Natural killer cell (primary cell): ENCODE data around the gene EMILIN1. TPM values are rescaled to one million over a fixed set of nuclear protein-coding genes. Genes with fewer than 3 reads are reported as not detected.

ENCODE experiments used
- ATAC-seq, 3 donors: fragments of 150-1000 bp in 2 of 3; fragments of 200-7000 bp in 1 of 3; cut with Tn5 transposase; 1 replicate in 1 of 3; 2 replicates in 2 of 3; pipeline ENCODE4 v1.10.0; 2021; ENCODE audit warnings: mild to moderate bottlenecking in 2 of 3, moderate library complexity in 2 of 3
- DNase-seq, 2 donors: peaks; one replicate each; pipeline versions ENCODE4 v3.0.0 to v3.0.0-alpha.2; 2013 to 2021; ENCODE audit warnings: mixed read lengths in 1 of 2
- H3K27ac ChIP-seq: one replicate; pipeline ENCODE4 v1.5.1; 2013; ENCODE audit warnings: mild to moderate bottlenecking, low read length
- H3K27me3 ChIP-seq: one replicate; pipeline ENCODE4 v1.6.1; 2013; ENCODE audit warnings: low read length; ENCODE audit not compliant: control insufficient read depth, insufficient read depth
- H3K36me3 ChIP-seq: one replicate; pipeline ENCODE4 v1.6.1; 2013; ENCODE audit warnings: low read length; ENCODE audit not compliant: control insufficient read depth, insufficient read depth
- H3K4me1 ChIP-seq: one replicate; pipeline ENCODE4 v1.6.1; 2013; ENCODE audit warnings: low read length; ENCODE audit not compliant: control insufficient read depth, insufficient read depth
- H3K4me3 ChIP-seq: one replicate; pipeline ENCODE4 v1.5.1; 2013; ENCODE audit warnings: low read length
- H3K9me3 ChIP-seq: one replicate; pipeline ENCODE4 v1.6.1; 2013; ENCODE audit warnings: low read length; ENCODE audit not compliant: control insufficient read depth, insufficient read depth
- H3K27ac Mint-ChIP-seq, 2 donors: one replicate each; pipeline ENCODE4 v1.8.0; 2022; ENCODE audit warnings: mild to moderate bottlenecking in 2 of 2, mixed read lengths in 2 of 2, moderate library complexity in 1 of 2
- H3K27me3 Mint-ChIP-seq, 2 donors: one replicate each; pipeline ENCODE4 v1.8.0; 2022; ENCODE audit warnings: low read depth in 2 of 2, mixed read lengths in 2 of 2
- H3K36me3 Mint-ChIP-seq: one replicate; pipeline ENCODE4 v1.8.0; 2022; ENCODE audit warnings: mixed read lengths
- H3K4me1 Mint-ChIP-seq, 2 donors: one replicate each; pipeline ENCODE4 v1.8.0; 2022; ENCODE audit warnings: mixed read lengths in 2 of 2
- H3K4me3 Mint-ChIP-seq: one replicate; pipeline ENCODE4 v1.8.0; 2022; ENCODE audit warnings: mild to moderate bottlenecking, moderate library complexity, mixed read lengths
- H3K9me3 Mint-ChIP-seq, 2 donors: one replicate each; pipeline ENCODE4 v1.8.0; 2022; ENCODE audit warnings: mixed read lengths in 2 of 2
- WGBS: methylation state at CpG from one replicate; pipeline ENCODE4 v1.1.7; 2013; ENCODE audit warnings: missing lambda C conversion rate; ENCODE audit not compliant: insufficient coverage; 5-methylcytosine and 5-hydroxymethylcytosine counted together
- intact Hi-C: fragments of 100-400 bp; cut with micrococcal nuclease; formaldehyde crosslinking; loops from one replicate; pipeline ENCODE4 v1.14.2; 2022
- total RNA-seq, 4 donors: library from RNA; stranded (reverse); fragments of 120-200 nt in 1 of 4; gene quantifications; one replicate each; pipeline versions ENCODE4 v1.2.3 to v1.2.4, GENCODE V29; 2013 to 2022
- TF ChIP-seq, protein P1 (sequence below): fragments of 200-600 bp; IDR thresholded peaks from one replicate; pipeline ENCODE4 v1.8.0; 2022; ENCODE audit warnings: antibody characterized with exemption

The EMILIN1 gene
- total RNA-seq, 3 donors from 2014 or later (not counting 1 experiment from before 2014, with no cell fraction given), result 0.31 to 0.78 (median 0.41) TPM

DNA sequence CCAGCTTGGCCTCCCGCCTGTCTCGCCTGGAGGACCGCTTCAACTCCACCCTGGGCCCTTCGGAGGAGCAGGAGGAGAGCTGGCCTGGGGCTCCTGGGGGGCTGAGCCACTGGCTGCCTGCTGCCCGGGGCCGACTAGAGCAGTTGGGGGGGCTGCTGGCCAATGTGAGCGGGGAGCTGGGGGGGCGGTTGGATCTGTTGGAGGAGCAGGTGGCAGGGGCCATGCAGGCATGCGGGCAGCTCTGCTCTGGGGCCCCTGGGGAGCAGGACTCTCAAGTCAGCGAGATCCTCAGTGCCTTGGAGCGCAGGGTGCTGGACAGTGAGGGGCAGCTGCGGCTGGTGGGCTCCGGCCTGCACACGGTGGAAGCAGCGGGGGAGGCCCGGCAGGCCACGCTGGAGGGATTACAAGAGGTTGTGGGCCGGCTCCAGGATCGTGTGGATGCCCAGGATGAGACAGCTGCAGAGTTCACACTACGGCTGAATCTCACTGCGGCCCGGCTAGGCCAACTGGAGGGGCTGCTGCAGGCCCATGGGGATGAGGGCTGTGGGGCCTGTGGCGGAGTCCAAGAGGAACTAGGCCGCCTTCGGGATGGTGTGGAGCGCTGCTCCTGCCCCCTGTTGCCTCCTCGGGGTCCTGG is 4.5 kb downstream of the EMILIN1 start:
- Histone ChIP-seq H3K27me3 (no peaks in the 10 kb centered on the region), H3K4me1 (peaks cover 45% of the 10 kb centered on the region), H3K4me3 (no peak overlapping the region), H3K36me3 (no peaks in the 10 kb centered on the region), H3K9me3 (no peaks in the 10 kb centered on the region), H3K27ac (no peak overlapping the region)
- Mint-ChIP-seq H3K4me1 (peaks cover 29 to 45% of the 10 kb centered on the region in 2 donors), H3K4me3 (no peak overlapping the region), H3K27me3 (no peaks in the 10 kb centered on the region), H3K27ac (no peak overlapping the region), H3K9me3 (no peaks in the 10 kb centered on the region), H3K36me3 (no peaks in the 10 kb centered on the region)
- 97% methylated on average over 27 of the region's 27 CpGs for WGBS
- TF ChIP-seq, protein P1, sequence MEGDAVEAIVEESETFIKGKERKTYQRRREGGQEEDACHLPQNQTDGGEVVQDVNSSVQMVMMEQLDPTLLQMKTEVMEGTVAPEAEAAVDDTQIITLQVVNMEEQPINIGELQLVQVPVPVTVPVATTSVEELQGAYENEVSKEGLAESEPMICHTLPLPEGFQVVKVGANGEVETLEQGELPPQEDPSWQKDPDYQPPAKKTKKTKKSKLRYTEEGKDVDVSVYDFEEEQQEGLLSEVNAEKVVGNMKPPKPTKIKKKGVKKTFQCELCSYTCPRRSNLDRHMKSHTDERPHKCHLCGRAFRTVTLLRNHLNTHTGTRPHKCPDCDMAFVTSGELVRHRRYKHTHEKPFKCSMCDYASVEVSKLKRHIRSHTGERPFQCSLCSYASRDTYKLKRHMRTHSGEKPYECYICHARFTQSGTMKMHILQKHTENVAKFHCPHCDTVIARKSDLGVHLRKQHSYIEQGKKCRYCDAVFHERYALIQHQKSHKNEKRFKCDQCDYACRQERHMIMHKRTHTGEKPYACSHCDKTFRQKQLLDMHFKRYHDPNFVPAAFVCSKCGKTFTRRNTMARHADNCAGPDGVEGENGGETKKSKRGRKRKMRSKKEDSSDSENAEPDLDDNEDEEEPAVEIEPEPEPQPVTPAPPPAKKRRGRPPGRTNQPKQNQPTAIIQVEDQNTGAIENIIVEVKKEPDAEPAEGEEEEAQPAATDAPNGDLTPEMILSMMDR, result no peak
- intact Hi-C loops, result loop anchor here (10.0 kb wide), 1 partner anchor 52 kb away; the partner anchor contains the start of genes PREB and PRR30
- ATAC-seq (no peak), DNase-seq (no peak)

DNA sequence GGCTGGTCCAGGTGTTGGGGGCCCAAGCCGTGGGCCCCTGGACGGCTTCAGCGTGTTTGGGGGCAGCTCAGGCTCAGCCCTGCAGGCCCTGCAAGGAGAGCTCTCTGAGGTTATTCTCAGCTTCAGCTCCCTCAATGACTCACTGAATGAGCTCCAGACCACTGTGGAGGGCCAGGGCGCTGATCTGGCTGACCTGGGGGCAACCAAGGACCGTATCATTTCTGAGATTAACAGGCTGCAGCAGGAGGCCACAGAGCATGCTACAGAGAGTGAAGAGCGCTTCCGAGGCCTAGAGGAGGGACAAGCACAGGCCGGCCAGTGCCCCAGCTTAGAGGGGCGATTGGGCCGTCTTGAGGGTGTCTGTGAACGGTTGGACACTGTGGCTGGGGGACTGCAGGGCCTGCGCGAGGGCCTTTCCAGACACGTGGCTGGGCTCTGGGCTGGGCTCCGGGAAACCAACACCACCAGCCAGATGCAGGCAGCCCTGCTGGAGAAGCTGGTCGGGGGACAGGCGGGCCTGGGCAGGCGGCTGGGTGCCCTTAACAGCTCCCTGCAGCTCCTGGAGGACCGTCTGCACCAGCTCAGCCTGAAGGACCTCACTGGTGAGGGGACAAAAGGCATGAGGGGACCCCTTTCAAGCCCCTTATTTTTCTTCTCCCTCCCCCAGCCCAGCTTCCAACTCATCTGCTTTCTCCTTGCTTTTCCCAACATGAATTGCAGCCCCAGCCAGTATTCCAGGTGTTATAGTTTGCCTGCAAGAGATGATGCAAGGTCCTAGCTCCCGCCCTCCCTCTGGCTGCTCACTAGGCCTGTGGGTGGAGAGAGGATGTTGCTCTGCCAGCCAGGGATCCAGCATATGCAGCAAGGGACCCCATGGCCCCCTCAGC is 5.2 kb downstream of the EMILIN1 start:
- H3K36me3 Mint-ChIP-seq, result no peaks in the 10 kb centered on the region
- H3K36me3 ChIP-seq, result no peaks in the 10 kb centered on the region
- peaks cover 45% of the 10 kb centered on the region for H3K4me1 ChIP-seq
- no peak overlapping the region for H3K27ac Mint-ChIP-seq
- no peaks in the 10 kb centered on the region for H3K9me3 ChIP-seq
- H3K4me1 Mint-ChIP-seq, result peaks cover 29 to 43% of the 10 kb centered on the region in 2 donors
- no peak overlapping the region for H3K27ac ChIP-seq
- H3K27me3 Mint-ChIP-seq, result no peaks in the 10 kb centered on the region
- H3K27me3 ChIP-seq, result no peaks in the 10 kb centered on the region
- WGBS, result 98% methylated on average over 20 of the region's 20 CpGs
- H3K9me3 Mint-ChIP-seq, result no peaks in the 10 kb centered on the region
- ATAC-seq, result no peak
- TF ChIP-seq, protein P1, result no peak
- DNase-seq, result no peak
- H3K4me3 ChIP-seq, result no peak overlapping the region
- H3K4me3 Mint-ChIP-seq, result peak overlapping the region; percentile 17
- intact Hi-C loops, result loop anchor here (10.0 kb wide), 1 partner anchor 51 kb away; the partner anchor contains the start of genes PREB and PRR30

DNA sequence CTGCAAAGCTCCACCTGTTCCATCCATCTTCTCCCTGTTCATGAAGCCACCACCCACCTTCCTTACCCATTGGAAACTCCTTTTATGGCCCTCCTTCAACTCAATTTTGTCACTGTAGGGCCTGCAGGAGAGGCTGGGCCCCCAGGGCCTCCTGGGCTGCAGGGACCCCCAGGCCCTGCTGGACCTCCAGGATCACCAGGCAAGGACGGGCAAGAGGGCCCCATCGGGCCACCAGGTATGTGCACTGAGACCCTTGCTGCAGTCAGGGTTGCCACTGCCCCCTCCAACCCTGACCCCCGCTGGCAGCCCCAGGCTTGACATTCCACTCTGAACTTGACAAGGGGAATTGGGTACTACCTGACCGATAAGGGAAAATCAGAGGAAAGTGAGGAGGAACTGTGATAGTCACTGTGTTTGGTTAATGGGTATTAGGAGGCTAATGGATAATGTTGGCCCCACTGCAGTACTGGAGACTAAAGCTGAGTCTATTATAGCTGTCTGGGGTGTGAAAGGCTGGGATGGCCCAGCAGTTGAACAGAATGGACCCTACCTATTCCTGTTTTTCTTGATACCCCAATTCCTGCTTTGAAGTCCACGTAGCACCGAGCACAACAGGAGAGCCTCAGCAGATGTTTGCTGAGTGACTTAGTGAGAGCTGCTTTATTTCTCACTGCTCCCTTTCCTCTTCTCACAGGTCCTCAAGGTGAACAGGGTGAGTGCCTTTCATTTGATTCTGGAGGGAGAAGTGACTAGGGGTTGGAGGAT is 6.1 kb downstream of the EMILIN1 start:
- Histone ChIP-seq H3K9me3 (no peaks in the 10 kb centered on the region), H3K4me1 (peaks cover 43% of the 10 kb centered on the region), H3K4me3 (no peak overlapping the region), H3K27ac (no peak overlapping the region), H3K27me3 (no peaks in the 10 kb centered on the region), H3K36me3 (no peaks in the 10 kb centered on the region)
- WGBS, result 88% methylated on average over 6 of the region's 6 CpGs
- DNase-seq (no peak), ATAC-seq (no peak)
- H3K4me1 Mint-ChIP-seq, result peaks cover 29 to 43% of the 10 kb centered on the region in 2 donors
- TF ChIP-seq, protein P1, result no peak
- H3K36me3 Mint-ChIP-seq, result no peaks in the 10 kb centered on the region
- H3K27ac Mint-ChIP-seq, result no peak overlapping the region
- H3K4me3 Mint-ChIP-seq, result peak overlapping the region; percentile 21
- intact Hi-C loops, result loop anchor here (5.0 to 10.0 kb wide), 2 partner anchors 50 to 128 kb away; partner anchors contain the start of genes ATRAID, PREB, PRR30 and SLC5A6
- no peaks in the 10 kb centered on the region for H3K9me3 Mint-ChIP-seq
- H3K27me3 Mint-ChIP-seq, result no peaks in the 10 kb centered on the region
